Ovary (tissue), 3 donors: Measurements from ENCODE around the gene THPO.

ENCODE experiments used
- EP300 ChIP-seq: sonication (generic); formaldehyde crosslinking; IDR thresholded peaks from one replicate; pipeline ENCODE4 v1.6.1; 2017; ENCODE audit warnings: antibody characterized with exemption
- POLR2A ChIP-seq: fragments of 450-650 bp; IDR thresholded peaks from one replicate; pipeline ENCODE4 v1.6.1; 2017; ENCODE audit warnings: antibody characterized with exemption, mild to moderate bottlenecking, moderate library complexity
- TF ChIP-seq, protein P1 (sequence below), 3 donors: fragments of 450-650 bp in 2 of 3; fragments of 200-600 bp in 1 of 3; IDR thresholded peaks; one replicate each; pipeline versions ENCODE4 v1.5.1 to v1.8.0; 2016 to 2022; ENCODE audit warnings: antibody characterized with exemption in 3 of 3, mild to moderate bottlenecking in 1 of 3
- donor health status: DM: no; HTN: no; CAD: no.

DNA sequence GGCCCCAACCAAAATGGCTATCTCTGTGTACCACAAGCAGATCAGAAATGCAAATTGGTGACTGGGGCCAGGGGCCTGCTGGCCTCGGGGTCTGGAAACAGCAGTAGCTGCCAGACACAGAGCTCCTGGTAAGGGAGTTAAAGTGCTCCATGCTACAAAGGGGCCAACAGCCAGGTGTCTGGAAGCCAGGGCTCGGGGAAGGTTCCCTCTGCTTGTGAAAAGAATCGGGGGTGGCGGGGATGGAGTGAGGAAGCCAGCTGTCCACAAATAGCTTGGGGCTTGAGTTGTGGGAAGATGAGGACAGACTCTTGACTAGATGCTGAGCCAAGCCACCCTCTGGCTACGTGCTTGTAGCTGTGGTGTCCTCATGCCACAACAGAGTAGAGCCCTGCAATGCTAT is 41.2 kb upstream of the THPO start:
- TF ChIP-seq, protein P1, sequence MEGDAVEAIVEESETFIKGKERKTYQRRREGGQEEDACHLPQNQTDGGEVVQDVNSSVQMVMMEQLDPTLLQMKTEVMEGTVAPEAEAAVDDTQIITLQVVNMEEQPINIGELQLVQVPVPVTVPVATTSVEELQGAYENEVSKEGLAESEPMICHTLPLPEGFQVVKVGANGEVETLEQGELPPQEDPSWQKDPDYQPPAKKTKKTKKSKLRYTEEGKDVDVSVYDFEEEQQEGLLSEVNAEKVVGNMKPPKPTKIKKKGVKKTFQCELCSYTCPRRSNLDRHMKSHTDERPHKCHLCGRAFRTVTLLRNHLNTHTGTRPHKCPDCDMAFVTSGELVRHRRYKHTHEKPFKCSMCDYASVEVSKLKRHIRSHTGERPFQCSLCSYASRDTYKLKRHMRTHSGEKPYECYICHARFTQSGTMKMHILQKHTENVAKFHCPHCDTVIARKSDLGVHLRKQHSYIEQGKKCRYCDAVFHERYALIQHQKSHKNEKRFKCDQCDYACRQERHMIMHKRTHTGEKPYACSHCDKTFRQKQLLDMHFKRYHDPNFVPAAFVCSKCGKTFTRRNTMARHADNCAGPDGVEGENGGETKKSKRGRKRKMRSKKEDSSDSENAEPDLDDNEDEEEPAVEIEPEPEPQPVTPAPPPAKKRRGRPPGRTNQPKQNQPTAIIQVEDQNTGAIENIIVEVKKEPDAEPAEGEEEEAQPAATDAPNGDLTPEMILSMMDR (IDR thresholded peaks at IDR 0.05), result no peak
- no peak for TF ChIP-seq POLR2A
- no peak for TF ChIP-seq EP300
